OCI-LY7 (cell line): Measurements from ENCODE around the gene STK16. TPM values are rescaled to one million over a fixed set of nuclear protein-coding genes. Genes with fewer than 3 reads are reported as not detected.

Experiments
- BruUV-seq: library from RNA; stranded (reverse); fragments of 400-500 nt; replicated peaks from 2 replicates; lab custom pipeline; 2021; lab: Mats Ljungman, UMichigan
- CTCF ChIA-PET: fragments of 300-600 bp; sonication (Branson Sonifier 250); formaldehyde crosslinking; loops from one replicate; lab custom pipeline; 2022; ENCODE audit warnings: antibody characterized with exemption; ENCODE audit not compliant: unreplicated experiment; lab: Charles Lee
- POLR2A ChIA-PET: fragments of 300-600 bp; sonication (Branson Sonifier 250); formaldehyde crosslinking; loops from one replicate; lab custom pipeline; 2022; ENCODE audit warnings: antibody characterized with exemption; lab: Charles Lee
- DNase-seq: peaks from one replicate; pipeline ENCODE4 v3.0.0-alpha.2; 2015; ENCODE audit warnings: low spot score
- H2AFZ ChIP-seq: fragments of 200-600 bp; sonication (generic), shearing (Covaris generic); 2 replicates; pipeline ENCODE4 v1.6.1; 2014; ENCODE audit warnings: mild to moderate bottlenecking, antibody characterized with exemption, low read length, moderate library complexity
- H3K27ac ChIP-seq: fragments of 200-600 bp; sonication (generic); 2 replicates; pipeline ENCODE4 v1.5.1; 2014; ENCODE audit warnings: mixed run types, low read depth, mild to moderate bottlenecking, moderate library complexity, low read length, inconsistent platforms; ENCODE audit not compliant: poor library complexity, severe bottlenecking
- H3K36me3 ChIP-seq: fragments of 200-600 bp; sonication (generic); 2 replicates; pipeline ENCODE4 v1.6.1; 2014; ENCODE audit warnings: mild to moderate bottlenecking, antibody characterized with exemption, low read length, moderate library complexity, mixed read lengths; ENCODE audit not compliant: insufficient read depth
- H3K4me1 ChIP-seq: fragments of 200-600 bp; sonication (generic); 2 replicates; pipeline ENCODE4 v1.5.1; 2014; ENCODE audit warnings: mild to moderate bottlenecking, low read length; ENCODE audit not compliant: insufficient read depth, poor library complexity, severe bottlenecking
- H3K4me2 ChIP-seq: fragments of 200-600 bp; sonication (generic); 2 replicates; pipeline ENCODE4 v1.6.1; 2014; ENCODE audit warnings: mild to moderate bottlenecking, low read length
- H3K4me3 ChIP-seq: fragments of 200-600 bp; sonication (generic); 2 replicates; pipeline ENCODE4 v1.5.1; 2014; ENCODE audit warnings: mild to moderate bottlenecking, low read depth, low read length; ENCODE audit not compliant: poor library complexity, severe bottlenecking
- H3K79me2 ChIP-seq: fragments of 200-600 bp; sonication (generic); 2 replicates; pipeline ENCODE4 v1.6.1; 2016; ENCODE audit warnings: low read depth, mild to moderate bottlenecking, low read length, moderate library complexity, mixed read lengths; ENCODE audit not compliant: insufficient read depth
- H3K9me2 ChIP-seq: fragments of 200-600 bp; sonication (generic); 2 replicates; pipeline ENCODE4 v1.6.1; 2016; ENCODE audit warnings: mild to moderate bottlenecking, low read length, mixed read lengths; ENCODE audit not compliant: insufficient read depth
- H3K9me3 ChIP-seq: fragments of 200-600 bp; sonication (generic); 2 replicates; pipeline ENCODE4 v1.6.1; 2014; ENCODE audit warnings: mild to moderate bottlenecking, mixed run types, low read length, mixed read lengths
- H4K20me1 ChIP-seq: fragments of 200-600 bp; sonication (generic); 2 replicates; pipeline ENCODE4 v1.6.1; 2014; ENCODE audit warnings: mild to moderate bottlenecking, antibody characterized with exemption, low read length, moderate library complexity, mixed read lengths; ENCODE audit not compliant: insufficient read depth
- CTCF ChIP-seq: fragments of 200-600 bp; sonication (generic); conservative IDR thresholded peaks from 2 replicates; pipeline ENCODE4 v1.5.1; 2014; ENCODE audit warnings: mild to moderate bottlenecking, antibody characterized with exemption, low read length, moderate library complexity, mixed read lengths
- EZH2phosphoT487 ChIP-seq: fragments of 200-600 bp; sonication (generic); IDR thresholded peaks from 2 replicates; pipeline ENCODE4 v1.6.1; 2018; ENCODE audit warnings: low read depth, borderline replicate concordance, mild to moderate bottlenecking, mixed run types, antibody characterized with exemption, low read length, moderate library complexity, mixed read lengths
- intact Hi-C: fragments of 100-400 bp; cut with micrococcal nuclease; formaldehyde crosslinking; loops from one replicate; pipeline ENCODE4 v1.10.0; 2022; ENCODE audit not compliant: unreplicated experiment
- total RNA-seq, 2 experiments: library from RNA; depleted of rRNA in 1 of 2; stranded (reverse); fragments of >200 nt in 1 of 2; shearing (Covaris generic) in 1 of 2; gene quantifications; 2 replicates each; pipeline ENCODE4 v1.2.3, GENCODE V29; 2014 to 2022

STK16 gene
- total RNA-seq, 2 experiments from 2014 or later, result 23.4 to 39.5 TPM

GRCh38 chr2:219204425-219205164 lies 40.7 kb upstream of the STK16 start:
- no peak for DNase-seq
- Histone ChIP-seq H3K4me2 (no peak overlapping the region), H3K9me3 (peaks cover 8% of the 10 kb centered on the region; the same call in 1 of the 2 replicates), H3K4me1 (peaks cover 17% of the 10 kb centered on the region), H3K79me2 (peaks cover 4% of the 10 kb centered on the region; the same call in 1 of the 2 replicates), H3K27ac (no peak overlapping the region), H3K36me3 (peaks cover 20% of the 10 kb centered on the region), H3K9me2 (no peaks in the 10 kb centered on the region), H2AFZ (no peak overlapping the region), H3K4me3 (no peak overlapping the region), H4K20me1 (no peaks in the 10 kb centered on the region)
- ChIA-PET CTCF (no interaction called here), POLR2A (interaction anchor here (0.5 to 1.3 kb wide), 4 partner anchors 22 to 974 kb away, joined by 3 to 8 read pairs (median 6); no protein-coding TSS in a partner anchor)
- no peak for TF ChIP-seq EZH2phosphoT487
- no peak for TF ChIP-seq CTCF
- intact Hi-C loops, result no loop called here
- no TSS peak for BruUV-seq

GRCh38 chr2:219205165-219205538 lies 40.1 kb upstream of the STK16 start:
- intact Hi-C loops, result no loop called here
- ChIA-PET POLR2A (interaction anchor here (1.7 kb wide), 1 partner anchor 26 kb away, joined by 7 read pairs; no protein-coding TSS in a partner anchor), CTCF (interaction anchor here (1.4 kb wide), 1 partner anchor 90 kb away, joined by 4 read pairs; no protein-coding TSS in a partner anchor)
- TF ChIP-seq CTCF (no peak), EZH2phosphoT487 (no peak)
- H3K4me2 ChIP-seq, result no peak overlapping the region
- H3K9me2 ChIP-seq, result no peaks in the 10 kb centered on the region
- H3K79me2 ChIP-seq, result peaks cover 4% of the 10 kb centered on the region; the same call in 1 of the 2 replicates
- H3K36me3 ChIP-seq, result peaks cover 26% of the 10 kb centered on the region
- peaks cover 8% of the 10 kb centered on the region; the same call in 1 of the 2 replicates for H3K9me3 ChIP-seq
- H3K27ac ChIP-seq, result no peak overlapping the region
- H3K4me1 ChIP-seq, result peaks cover 17% of the 10 kb centered on the region
- no peaks in the 10 kb centered on the region for H4K20me1 ChIP-seq
- H2AFZ ChIP-seq, result no peak overlapping the region
- no peak overlapping the region for H3K4me3 ChIP-seq
- no peak for DNase-seq
- BruUV-seq, result no TSS peak
